IMR-90 (cell line): ENCODE measurements around the gene SLC34A3. TPM values are rescaled to one million over a fixed set of nuclear protein-coding genes. Genes with fewer than 3 reads are reported as not detected.

Experiments
- ATAC-seq: fragments of 200-7000 bp; cut with Tn5 transposase; 2 replicates; pipeline ENCODE4 v1.9.1; 2020; ENCODE audit warnings: low read depth, mild to moderate bottlenecking, moderate library complexity
- BruUV-seq: library from RNA; stranded (reverse); fragments of 400-500 nt; replicated peaks from 2 replicates; lab custom pipeline; 2021; lab: Mats Ljungman, UMichigan
- CTCF ChIA-PET: fragments of 300-600 bp; formaldehyde crosslinking; extraction: SDS; loops from one replicate; lab custom pipeline; 2021; ENCODE audit warnings: antibody characterized with exemption; lab: Yijun Ruan, JAX
- POLR2A ChIA-PET: fragments of 300-600 bp; sonication (Branson Sonifier 250); formaldehyde crosslinking; loops from one replicate; lab custom pipeline; 2022; ENCODE audit warnings: antibody characterized with exemption; ENCODE audit not compliant: unreplicated experiment; lab: Charles Lee
- DNase-seq: peaks from one replicate; pipeline ENCODE4 v3.0.0; 2013
- H2AFZ ChIP-seq: replicated peaks from 2 replicates; pipeline ENCODE3; 2013; ENCODE audit warnings: low read length, mild to moderate bottlenecking; ENCODE audit not compliant: poor library complexity
- H2AK5ac ChIP-seq: 2 replicates; pipeline ENCODE4 v1.6.1; 2013; ENCODE audit warnings: low read depth, low read length, inconsistent platforms
- H2AK9ac ChIP-seq: replicated peaks from 2 replicates; pipeline ENCODE3; 2013; ENCODE audit warnings: mild to moderate bottlenecking, low read depth, low read length, moderate library complexity; ENCODE audit not compliant: poor library complexity
- H2BK120ac ChIP-seq: 2 replicates; pipeline ENCODE4 v1.6.1; 2013; ENCODE audit warnings: low read depth, low read length, inconsistent platforms
- H2BK15ac ChIP-seq: 3 replicates; pipeline ENCODE4 v1.6.1; 2013; ENCODE audit warnings: low read depth, low read length, inconsistent platforms
- H2BK20ac ChIP-seq: 2 replicates; pipeline ENCODE4 v1.6.1; 2013; ENCODE audit warnings: low read depth, mild to moderate bottlenecking, inconsistent platforms, low read length, moderate library complexity
- H2BK5ac ChIP-seq: 2 replicates; pipeline ENCODE4 v1.6.1; 2013; ENCODE audit warnings: mild to moderate bottlenecking, low read depth, low read length, inconsistent platforms; ENCODE audit not compliant: poor library complexity, severe bottlenecking
- H3K14ac ChIP-seq: replicated peaks from 2 replicates; pipeline ENCODE4 v1.6.1; 2013; ENCODE audit warnings: low read depth, low read length, inconsistent platforms
- H3K18ac ChIP-seq: 2 replicates; pipeline ENCODE4 v1.6.1; 2013; ENCODE audit warnings: low read depth, low read length, control low read depth
- H3K23ac ChIP-seq: 2 replicates; pipeline ENCODE4 v1.6.1; 2013; ENCODE audit warnings: low read depth, low read length, inconsistent platforms
- H3K27ac ChIP-seq: 2 replicates; pipeline ENCODE4 v1.5.1; 2013; ENCODE audit warnings: mild to moderate bottlenecking, control low read depth, low read length; ENCODE audit not compliant: insufficient read depth
- H3K27me3 ChIP-seq: 2 replicates; pipeline ENCODE4 v1.6.1; 2013; ENCODE audit warnings: low read length; ENCODE audit not compliant: control insufficient read depth, insufficient read depth
- H3K36me3 ChIP-seq: 2 replicates; pipeline ENCODE4 v1.6.1; 2013; ENCODE audit warnings: low read length, mixed read lengths; ENCODE audit not compliant: control insufficient read depth, insufficient read depth
- H3K4ac ChIP-seq: 2 replicates; pipeline ENCODE4 v1.6.1; 2013; ENCODE audit warnings: low read depth, low read length, inconsistent platforms
- H3K4me1 ChIP-seq: 2 replicates; pipeline ENCODE4 v1.6.1; 2013; ENCODE audit warnings: low read length, mixed read lengths; ENCODE audit not compliant: control insufficient read depth, insufficient read depth
- H3K4me2 ChIP-seq: 2 replicates; pipeline ENCODE4 v1.6.1; 2013; ENCODE audit warnings: low read depth, mild to moderate bottlenecking, control low read depth, low read length, moderate library complexity
- H3K4me3 ChIP-seq: 2 replicates; pipeline ENCODE4 v1.5.1; 2013; ENCODE audit warnings: low read depth, mild to moderate bottlenecking, control low read depth, low read length, moderate library complexity; ENCODE audit not compliant: insufficient read depth
- H3K56ac ChIP-seq: 2 replicates; pipeline ENCODE4 v1.6.1; 2013; ENCODE audit warnings: low read length, inconsistent platforms; ENCODE audit not compliant: insufficient read depth; ENCODE audit errors: extremely low read depth
- H3K79me1 ChIP-seq, 2 experiments: 2 replicates each; pipeline ENCODE4 v1.6.1; 2013; ENCODE audit warnings: low read length in 2 of 2, inconsistent platforms in 1 of 2, low read depth in 1 of 2
- H3K9ac ChIP-seq: 2 replicates; pipeline ENCODE4 v1.6.1; 2013; ENCODE audit warnings: low read depth, low read length, control low read depth
- H3K9me1 ChIP-seq: 2 replicates; pipeline ENCODE4 v1.6.1; 2013; ENCODE audit warnings: low read length, inconsistent platforms; ENCODE audit not compliant: insufficient read depth
- H3K9me3 ChIP-seq: 2 replicates; pipeline ENCODE4 v1.6.1; 2013; ENCODE audit warnings: low read length; ENCODE audit not compliant: control insufficient read depth, insufficient read depth
- H4K20me1 ChIP-seq: 2 replicates; pipeline ENCODE4 v1.6.1; 2013; ENCODE audit warnings: low read length, inconsistent platforms; ENCODE audit not compliant: insufficient read depth
- H4K5ac ChIP-seq: 2 replicates; pipeline ENCODE4 v1.6.1; 2013; ENCODE audit warnings: mild to moderate bottlenecking, low read depth, low read length, control low read depth
- H4K8ac ChIP-seq, 2 experiments: 2 replicates each; pipeline ENCODE4 v1.6.1; 2013; ENCODE audit warnings: low read depth in 2 of 2, low read length in 2 of 2, control low read depth in 1 of 2, inconsistent platforms in 1 of 2
- H4K91ac ChIP-seq: 2 replicates; pipeline ENCODE4 v1.6.1; 2013; ENCODE audit warnings: low read depth, low read length, inconsistent platforms; ENCODE audit not compliant: insufficient read depth
- CEBPB ChIP-seq: IDR thresholded peaks from 2 replicates; pipeline ENCODE4 v1.6.1; 2012; ENCODE audit warnings: low read depth, low read length, improper control_type of control experiment
- MAZ ChIP-seq: IDR thresholded peaks from 2 replicates; pipeline ENCODE4 v1.6.1; 2012; ENCODE audit warnings: low read depth, mild to moderate bottlenecking, low read length, improper control_type of control experiment, moderate library complexity, borderline replicate concordance
- SMC3 ChIP-seq: fragments of 150-350 bp; IDR thresholded peaks from 2 replicates; pipeline ENCODE4 v1.6.1; 2016; ENCODE audit warnings: low read depth, mild to moderate bottlenecking, antibody characterized with exemption, low read length, moderate library complexity
- WGBS, 2 experiments: methylation state at CpG; one replicate each; pipeline versions ENCODE4 v1.1.5 to v1.1.7; 2013; ENCODE audit warnings: missing lambda C conversion rate in 2 of 2; ENCODE audit not compliant: insufficient read length in 1 of 2; ENCODE audit errors: extremely low coverage in 2 of 2; 5-methylcytosine and 5-hydroxymethylcytosine counted together
- dilution Hi-C: fragments of 300-500 bp; cut with HindIII; formaldehyde crosslinking; loops from one replicate; pipeline ENCODE4 v1.14.3; 2018; ENCODE audit warnings: low sequenced_read_pairs; ENCODE audit not compliant: unreplicated experiment
- in situ Hi-C: fragments of 300-500 bp; cut with MboI; formaldehyde crosslinking; loops from 3 replicates; pipeline ENCODE4 v1.14.3; 2019; ENCODE audit warnings: low sequenced_read_pairs, inconsistent platforms, mixed read lengths
- intact Hi-C: fragments of 100-400 bp; cut with micrococcal nuclease; formaldehyde crosslinking; loops from 2 replicates; pipeline ENCODE4 v1.10.0; 2022
- polyA plus RNA-seq, 3 experiments: library from polyadenylated mRNA; depleted of rRNA; stranded (reverse); fragments of >200 nt; gene quantifications; 2 replicates each; pipeline ENCODE4 v1.2.3, GENCODE V29; 2012; ENCODE audit warnings: low replicate concordance in 1 of 3
- total RNA-seq: library from RNA; depleted of rRNA; stranded (reverse); fragments of >200 nt; gene quantifications from 2 replicates; pipeline ENCODE4 v1.2.3, GENCODE V29; 2012
- TF ChIP-seq, protein P1 (sequence below): conservative IDR thresholded peaks from 2 replicates; pipeline ENCODE4 v1.5.1; 2012; ENCODE audit warnings: mild to moderate bottlenecking, low read depth, low read length, improper control_type of control experiment

Gene SLC34A3
- total and polyA plus RNA-seq, 2 of the 4 experiments (the other 2 are of a cell fraction) = not detected

DNA sequence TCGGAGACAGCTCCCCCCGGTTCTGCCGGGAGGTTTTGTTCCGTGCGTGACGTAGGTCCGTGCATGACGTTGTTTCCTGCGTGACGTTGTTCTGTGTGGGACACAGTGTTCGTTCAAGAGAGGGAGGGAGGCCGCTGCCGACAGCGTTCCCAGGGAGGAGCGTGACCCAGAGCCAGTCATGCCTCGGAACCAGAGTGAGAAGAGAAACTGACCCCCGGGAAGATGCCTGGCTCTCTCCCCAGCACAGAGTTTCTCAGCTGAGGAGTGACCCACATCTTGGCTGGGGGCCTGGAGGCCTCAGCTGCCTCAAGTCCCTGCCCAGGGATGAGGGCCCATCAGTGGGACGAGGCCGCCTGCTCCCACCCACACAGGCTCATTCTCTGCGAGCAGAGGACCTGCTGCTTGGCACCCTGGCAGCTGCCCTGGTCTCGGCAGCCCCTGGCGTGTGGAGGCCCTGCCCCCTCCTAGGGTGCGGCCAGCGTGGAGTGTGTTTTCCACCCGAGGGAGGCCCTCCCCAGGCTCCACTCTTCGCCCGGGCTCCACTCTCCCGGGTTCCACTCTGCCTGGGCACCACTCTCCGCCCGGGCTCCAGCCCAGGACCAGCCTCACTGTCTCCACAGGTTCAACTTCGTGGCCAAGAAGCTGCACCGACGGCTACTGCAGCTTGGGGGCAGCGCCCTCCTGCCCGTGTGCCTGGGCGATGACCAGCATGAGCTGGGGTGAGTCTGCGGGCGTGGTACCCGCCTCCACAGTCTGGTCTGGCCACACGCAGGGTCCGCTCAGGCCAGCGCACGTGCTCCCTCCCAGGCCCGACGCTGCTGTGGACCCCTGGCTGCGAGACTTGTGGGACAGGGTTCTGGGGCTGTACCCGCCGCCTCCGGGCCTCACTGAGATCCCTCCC, 17.3 kb upstream of the SLC34A3 start:
- Histone ChIP-seq H2AK5ac (no peak overlapping the region), H3K27me3 (no peaks in the 10 kb centered on the region), H3K4me2 (no peak overlapping the region), H2BK120ac (no peak overlapping the region), H3K18ac (no peak overlapping the region), H3K9me3 (no peaks in the 10 kb centered on the region), H4K5ac (no peak overlapping the region), H2AK9ac (peak overlapping the region; percentile 28), H4K8ac (no peak overlapping the region), H3K56ac (no peak overlapping the region), H3K4me1 (no peaks in the 10 kb centered on the region), H3K36me3 (peaks cover 21% of the 10 kb centered on the region), H3K9ac (no peak overlapping the region), H4K91ac (no peak overlapping the region), H3K4ac (no peak overlapping the region), H3K9me1 (no peaks in the 10 kb centered on the region), H3K79me1 (peaks cover 2 to 3% of the 10 kb centered on the region in 2 experiments; a peak in 2 of 4 replicates), H3K4me3 (no peak overlapping the region), H2BK5ac (no peak overlapping the region), H2AFZ (no peak overlapping the region), H3K27ac (no peak overlapping the region), H2BK20ac (no peak overlapping the region), H2BK15ac (no peak overlapping the region), H3K14ac (no peak overlapping the region), H3K23ac (no peak overlapping the region), H4K20me1 (no peaks in the 10 kb centered on the region)
- 93% methylated on average over 34 of the region's 49 CpGs; no CpG with 5 or more reads in 1 of the 2 experiments for WGBS, 2 experiments
- DNase-seq (no peak), ATAC-seq (no peak)
- intact Hi-C loops = no loop called here
- in situ Hi-C loops = no loop called here
- dilution Hi-C loops = no loop called here
- ChIA-PET POLR2A (interaction anchor here (0.5 kb wide), 1 partner anchor 23 kb away, joined by 3 read pairs; no protein-coding TSS in a partner anchor), CTCF (no interaction called here)
- no TSS peak for BruUV-seq
- no peak for TF ChIP-seq SMC3
- TF ChIP-seq, protein P1, sequence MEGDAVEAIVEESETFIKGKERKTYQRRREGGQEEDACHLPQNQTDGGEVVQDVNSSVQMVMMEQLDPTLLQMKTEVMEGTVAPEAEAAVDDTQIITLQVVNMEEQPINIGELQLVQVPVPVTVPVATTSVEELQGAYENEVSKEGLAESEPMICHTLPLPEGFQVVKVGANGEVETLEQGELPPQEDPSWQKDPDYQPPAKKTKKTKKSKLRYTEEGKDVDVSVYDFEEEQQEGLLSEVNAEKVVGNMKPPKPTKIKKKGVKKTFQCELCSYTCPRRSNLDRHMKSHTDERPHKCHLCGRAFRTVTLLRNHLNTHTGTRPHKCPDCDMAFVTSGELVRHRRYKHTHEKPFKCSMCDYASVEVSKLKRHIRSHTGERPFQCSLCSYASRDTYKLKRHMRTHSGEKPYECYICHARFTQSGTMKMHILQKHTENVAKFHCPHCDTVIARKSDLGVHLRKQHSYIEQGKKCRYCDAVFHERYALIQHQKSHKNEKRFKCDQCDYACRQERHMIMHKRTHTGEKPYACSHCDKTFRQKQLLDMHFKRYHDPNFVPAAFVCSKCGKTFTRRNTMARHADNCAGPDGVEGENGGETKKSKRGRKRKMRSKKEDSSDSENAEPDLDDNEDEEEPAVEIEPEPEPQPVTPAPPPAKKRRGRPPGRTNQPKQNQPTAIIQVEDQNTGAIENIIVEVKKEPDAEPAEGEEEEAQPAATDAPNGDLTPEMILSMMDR = peak; percentile 15; the same call in 1 of the 2 replicates
- no peak for TF ChIP-seq CEBPB
- no peak for TF ChIP-seq MAZ
